ENCODE measurements around the gene PTPRN2.

PTPRN2 gene

DNA sequence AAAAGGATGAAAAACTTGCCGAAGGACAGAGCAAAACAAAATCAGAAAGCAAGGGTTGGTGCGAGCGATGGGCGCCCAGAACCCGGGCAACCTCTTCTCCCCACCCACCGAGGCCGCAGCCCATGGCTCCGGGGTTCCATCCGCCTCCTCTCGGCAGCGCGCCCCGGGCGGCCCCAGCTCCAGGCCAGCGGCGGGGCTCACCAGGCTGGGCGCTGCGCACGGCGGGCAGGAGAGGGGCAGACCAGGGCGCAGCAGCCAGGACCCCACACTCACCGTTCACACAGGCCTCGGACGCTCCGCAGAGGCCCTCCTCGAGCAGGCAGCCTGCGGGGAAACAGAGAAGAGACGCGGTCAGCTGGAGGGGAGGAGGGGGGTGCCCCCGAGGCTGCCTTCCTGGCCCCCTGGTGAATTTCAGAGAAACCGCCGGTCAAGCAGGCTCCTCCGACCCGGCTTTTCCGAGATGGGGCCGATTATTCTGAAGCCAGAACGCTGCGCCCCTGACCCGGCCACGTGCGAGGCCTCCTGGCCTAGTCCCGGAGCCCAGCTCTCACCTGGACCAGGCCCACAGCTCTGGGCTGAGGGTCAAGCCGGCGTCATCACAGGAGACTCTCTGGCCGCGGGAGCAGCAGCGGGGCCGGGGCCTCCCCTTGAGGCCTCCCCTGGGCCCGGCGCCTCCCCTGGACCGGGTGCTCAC, 98.0 kb downstream of the PTPRN2 start:
- DNase-seq (ENCODE audit: low read depth in 2 of 2), result no peak

- DNase-seq (ENCODE audit: low read depth in 2 of 2), result no peak
These were observed 99.2 kb downstream of the PTPRN2 start for GRCh38 chr7:158488181-158488971.

DNA sequence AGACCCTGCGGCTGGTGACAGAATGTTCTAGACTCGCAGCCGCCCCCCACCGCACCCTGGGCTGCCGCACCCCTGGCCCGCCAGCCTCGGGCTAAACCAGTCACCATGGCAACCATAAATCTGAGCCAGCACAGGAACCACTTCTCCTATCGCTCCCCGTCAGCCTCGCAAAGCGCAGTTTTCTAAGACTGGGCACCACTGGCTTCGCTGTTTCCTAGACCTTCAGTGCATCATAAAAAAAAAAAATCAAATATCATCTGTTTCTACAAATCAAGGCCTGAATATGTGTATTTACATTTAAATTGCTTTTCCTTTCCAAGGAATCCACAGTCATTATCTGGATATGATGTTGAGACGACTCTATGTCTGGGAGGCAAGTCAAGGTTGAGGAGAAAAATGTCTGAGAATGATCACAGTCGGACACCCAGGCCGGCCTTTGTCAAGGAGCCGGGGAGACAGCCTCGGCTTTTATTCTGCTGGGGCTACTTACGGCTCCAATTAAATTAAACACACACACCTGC, 99.9 kb downstream of the PTPRN2 start:
- no peak for DNase-seq (ENCODE audit: low read depth in 2 of 2)

GRCh38 chr7:158486919-158487318, 100.7 kb downstream of the PTPRN2 start:
- no peak for DNase-seq (ENCODE audit: low read depth in 2 of 2)

GRCh38 chr7:158484801-158485531, 102.7 kb downstream of the PTPRN2 start:
- no peak for DNase-seq (ENCODE audit: low read depth in 2 of 2)

DNA sequence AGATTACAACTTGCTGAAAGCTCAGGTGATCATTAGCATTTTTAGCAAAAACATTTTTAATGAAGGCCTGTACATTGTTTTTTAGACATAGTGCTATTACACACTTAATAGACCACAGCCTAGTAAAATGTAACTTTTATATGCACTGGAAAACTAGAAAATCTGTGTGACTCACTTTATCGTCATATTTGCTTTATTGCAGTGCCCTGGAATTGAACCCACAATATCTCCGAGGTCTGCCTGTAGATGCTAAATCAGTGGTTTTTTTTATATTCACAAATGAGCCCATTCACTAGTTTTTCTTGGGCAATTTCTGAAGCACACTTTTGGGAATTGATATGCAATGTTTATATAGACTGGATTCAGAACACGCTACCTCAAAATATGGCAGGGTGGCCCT, 105.1 kb downstream of the PTPRN2 start:
- DNase-seq (ENCODE audit: low read depth in 2 of 2), result no peak

GRCh38 chr7:158479664-158480025, 108.0 kb downstream of the PTPRN2 start:
- no peak for DNase-seq (ENCODE audit: low read depth in 2 of 2)

- DNase-seq (ENCODE audit: low read depth in 2 of 2), result no peak
These were observed 108.5 kb downstream of the PTPRN2 start for GRCh38 chr7:158479021-158479663.

GRCh38 chr7:158477866-158478265, 109.8 kb downstream of the PTPRN2 start:
- DNase-seq (ENCODE audit: low read depth in 2 of 2), result no peak

- no peak for DNase-seq (ENCODE audit: low read depth in 2 of 2)
These were observed 111.2 kb downstream of the PTPRN2 start for GRCh38 chr7:158476331-158476932.

DNA sequence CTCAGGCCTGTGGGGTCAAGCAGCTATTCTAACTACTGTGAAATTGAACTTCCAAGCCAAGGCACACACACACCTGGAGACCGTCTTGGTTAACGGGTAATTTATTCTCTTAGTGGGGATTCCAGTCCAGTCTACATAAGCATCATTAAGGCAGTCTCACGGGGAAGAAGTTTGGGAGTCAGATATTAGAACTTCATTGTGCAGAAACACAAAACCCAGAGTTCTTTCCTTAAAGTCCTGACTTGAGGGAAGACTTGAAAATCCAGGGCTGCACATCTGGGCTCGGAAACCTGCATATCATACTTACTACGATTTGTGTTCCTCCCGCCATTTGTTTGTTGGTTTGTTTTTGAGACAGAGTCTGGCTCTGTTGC, 112.0 kb downstream of the PTPRN2 start:
- no peak for DNase-seq (ENCODE audit: low read depth in 2 of 2)

GRCh38 chr7:158475036-158475678, 112.5 kb downstream of the PTPRN2 start:
- no peak for DNase-seq (ENCODE audit: low read depth in 2 of 2)

GRCh38 chr7:158474488-158474887, 113.1 kb downstream of the PTPRN2 start:
- no peak for DNase-seq (ENCODE audit: low read depth in 2 of 2)

DNA sequence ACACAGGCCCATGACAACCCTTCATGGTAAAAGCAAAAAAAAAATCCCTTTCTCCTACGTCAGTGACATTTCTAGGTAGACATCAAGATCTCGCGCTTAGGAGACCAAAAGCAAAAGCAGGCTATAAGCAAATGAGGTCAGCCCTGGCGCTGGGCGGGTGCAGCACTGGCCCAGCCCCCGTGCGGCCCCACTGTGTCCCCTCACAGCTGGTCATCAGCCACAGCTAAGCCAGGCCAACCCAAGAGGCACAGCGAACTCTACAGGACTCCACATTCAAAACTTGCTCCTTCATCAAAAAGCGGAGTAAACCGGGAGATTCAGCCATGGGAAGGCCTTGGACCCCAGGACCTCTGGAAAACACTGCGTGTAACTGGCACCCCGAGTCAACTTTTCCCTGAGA, 113.7 kb downstream of the PTPRN2 start:
- no peak for DNase-seq (ENCODE audit: low read depth in 2 of 2)

DNA sequence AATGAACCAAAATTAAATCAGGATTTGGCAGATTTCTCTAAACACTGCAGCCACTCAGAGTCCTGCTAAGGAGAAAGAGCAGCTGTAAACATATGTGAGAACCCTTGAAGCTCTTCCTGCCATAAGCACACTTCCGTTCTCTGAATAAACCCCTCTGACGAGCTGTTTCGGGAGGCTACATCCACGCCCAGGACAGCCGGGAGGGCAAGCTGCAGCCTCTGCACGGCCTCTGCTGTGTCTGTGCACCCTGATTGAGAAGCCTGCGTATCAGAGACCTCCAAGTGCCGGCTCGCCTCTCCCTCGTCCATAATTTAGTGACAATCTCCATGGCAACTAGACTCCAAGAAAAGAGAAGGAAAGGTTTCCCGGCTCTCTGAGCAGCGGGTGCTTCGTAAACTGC, 114.4 kb downstream of the PTPRN2 start:
- no peak for DNase-seq (ENCODE audit: low read depth in 2 of 2)

- no peak for DNase-seq (ENCODE audit: low read depth in 2 of 2)
These were observed 115.0 kb downstream of the PTPRN2 start for GRCh38 chr7:158472596-158472995.

DNA sequence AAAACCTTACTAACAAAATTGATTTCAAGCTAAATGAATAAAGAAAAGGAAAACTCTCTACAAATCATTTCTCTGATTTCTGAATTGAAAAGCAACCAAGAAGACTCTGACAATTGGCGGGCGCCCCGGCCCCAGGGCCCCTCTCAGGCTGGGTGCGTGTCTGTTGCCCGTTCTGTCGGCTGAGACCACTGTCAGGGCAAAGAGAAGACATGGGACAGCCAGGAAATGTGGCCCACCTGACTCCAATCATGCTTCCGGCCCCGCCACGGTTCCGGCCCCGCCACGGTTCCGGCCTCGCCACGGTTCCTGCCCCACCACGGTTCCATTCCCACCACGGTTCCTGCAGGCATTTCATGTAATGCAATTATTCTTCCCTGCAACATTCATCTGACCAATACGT, 115.9 kb downstream of the PTPRN2 start:
- DNase-seq (ENCODE audit: low read depth in 2 of 2), result no peak

- DNase-seq (ENCODE audit: low read depth in 2 of 2), result no peak
These were observed 117.3 kb downstream of the PTPRN2 start for GRCh38 chr7:158470336-158470735.

GRCh38 chr7:158469396-158470051, 118.1 kb downstream of the PTPRN2 start:
- no peak for DNase-seq (ENCODE audit: low read depth in 2 of 2)

DNA sequence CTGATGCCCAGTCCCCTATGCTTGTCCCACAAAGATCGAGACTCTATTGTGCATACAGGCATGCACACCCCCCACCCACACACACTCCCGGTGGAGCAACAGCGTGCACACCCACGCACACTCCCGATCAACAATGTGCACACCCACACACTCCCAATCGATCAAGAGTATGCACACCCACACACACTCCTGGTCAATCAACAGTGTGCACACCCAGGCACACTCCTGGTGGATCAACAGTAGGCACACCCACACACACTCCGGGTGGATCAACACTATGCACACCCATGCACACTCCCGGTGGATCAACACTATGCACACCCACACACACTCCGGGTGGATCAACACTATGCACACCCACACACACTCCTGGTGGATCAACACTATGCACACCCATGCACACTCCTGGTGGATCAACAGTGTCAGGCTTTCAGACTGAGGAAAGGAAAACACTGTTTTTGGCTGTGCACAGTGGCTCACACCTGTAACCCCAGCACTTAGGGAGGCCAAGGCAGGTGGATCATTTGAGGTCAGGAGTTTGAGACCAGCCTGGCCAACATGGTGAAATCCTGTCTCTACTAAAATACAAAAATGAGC, 118.8 kb downstream of the PTPRN2 start:
- DNase-seq (ENCODE audit: low read depth in 2 of 2), result no peak

Data from activated CD4-positive, alpha-beta T cell treated with anti-CD3 and anti-CD28 coated beads for 24 hours (primary cell).